ENCODE results near the gene FAM47E. TPM values are rescaled to one million over a fixed set of nuclear protein-coding genes. Genes with fewer than 3 reads are reported as not detected.

Gene FAM47E
- total and polyA plus RNA-seq, 2 of the 8 experiments (the other 6 are each of a cell fraction or from before 2014, with no cell fraction given): 1.3 to 1.4 TPM

DNA sequence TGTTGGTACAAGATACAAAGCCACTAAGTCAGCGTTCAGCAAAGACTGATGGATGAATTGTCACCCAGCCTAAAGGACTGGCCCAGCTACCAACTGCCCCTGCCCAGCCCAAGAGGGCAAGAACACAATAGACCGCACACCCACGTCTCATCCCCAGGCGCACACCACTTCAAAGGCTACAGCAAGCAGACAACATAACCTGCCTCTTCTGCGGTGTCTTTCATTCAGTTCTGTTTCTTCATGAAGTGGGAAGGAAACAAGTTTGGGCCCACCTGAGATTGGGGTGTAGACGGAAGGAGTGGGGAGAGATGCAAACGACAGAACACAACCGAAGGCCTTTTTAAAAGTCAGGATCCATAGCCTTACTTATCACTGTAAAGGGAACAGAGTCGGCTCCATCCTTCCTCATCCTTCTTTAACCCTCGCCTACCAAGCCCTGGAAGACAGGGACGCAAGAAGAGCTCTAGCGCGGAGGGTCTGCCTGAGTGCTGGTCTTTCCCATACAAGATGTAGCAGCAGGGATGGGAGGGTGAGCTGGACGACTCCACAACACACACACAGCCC is 38.6 kb upstream of the FAM47E start (continued):
- TF ChIP-seq SRF (IDR thresholded peaks at IDR 0.05; ENCODE audit: low read depth, low read length) (no peak), GABPA (IDR thresholded peaks at IDR 0.05; ENCODE audit: borderline replicate concordance, insufficient read depth, low read length) (no peak), SP1 (IDR thresholded peaks at IDR 0.05; ENCODE audit: low read depth, low read length) (no peak)
- TF ChIP-seq, protein P1, sequence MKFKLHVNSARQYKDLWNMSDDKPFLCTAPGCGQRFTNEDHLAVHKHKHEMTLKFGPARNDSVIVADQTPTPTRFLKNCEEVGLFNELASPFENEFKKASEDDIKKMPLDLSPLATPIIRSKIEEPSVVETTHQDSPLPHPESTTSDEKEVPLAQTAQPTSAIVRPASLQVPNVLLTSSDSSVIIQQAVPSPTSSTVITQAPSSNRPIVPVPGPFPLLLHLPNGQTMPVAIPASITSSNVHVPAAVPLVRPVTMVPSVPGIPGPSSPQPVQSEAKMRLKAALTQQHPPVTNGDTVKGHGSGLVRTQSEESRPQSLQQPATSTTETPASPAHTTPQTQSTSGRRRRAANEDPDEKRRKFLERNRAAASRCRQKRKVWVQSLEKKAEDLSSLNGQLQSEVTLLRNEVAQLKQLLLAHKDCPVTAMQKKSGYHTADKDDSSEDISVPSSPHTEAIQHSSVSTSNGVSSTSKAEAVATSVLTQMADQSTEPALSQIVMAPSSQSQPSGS (IDR thresholded peaks at IDR 0.05; ENCODE audit: low read length): no peak

Data from H1 (cell line).